SK-N-SH (cell line): Measurements from ENCODE around the gene KLHL40. TPM values are rescaled to one million over a fixed set of nuclear protein-coding genes. Genes with fewer than 3 reads are reported as not detected.

Experiments
- CTCF ChIA-PET: fragments of 300-600, 350-600 bp; formaldehyde crosslinking; extraction: SDS; loops from one replicate; lab custom pipeline; 2021; lab: Yijun Ruan, JAX
- POLR2A ChIA-PET: fragments of 350-600 bp; sonication (Branson Sonifier 250); formaldehyde crosslinking; extraction: SDS; loops from one replicate; lab custom pipeline; 2020; ENCODE audit warnings: antibody characterized with exemption, inconsistent platforms; lab: Yijun Ruan, JAX
- DNase-seq: peaks from one replicate; pipeline ENCODE4 v3.0.0; 2012
- H2AFZ ChIP-seq: fragments of 200-600 bp; sonication (generic); 2 replicates; pipeline ENCODE4 v1.8.1; 2016; ENCODE audit warnings: antibody characterized with exemption, mild to moderate bottlenecking, low read depth
- H3F3A ChIP-seq: fragments of 200-600 bp; sonication (generic); replicated peaks from 2 replicates; pipeline ENCODE3; 2016; ENCODE audit warnings: antibody characterized with exemption, mild to moderate bottlenecking; ENCODE audit not compliant: insufficient read depth
- H3K27ac ChIP-seq, 2 experiments: fragments of 200-500 bp in 1 of 2; fragments of 200-600 bp in 1 of 2; sonication (Bioruptor generic) in 1 of 2; sonication (generic), shearing (Covaris generic) in 1 of 2; 2 replicates each; pipeline versions ENCODE4 v1.5.1 to v1.6.1; 2014 to 2016; ENCODE audit warnings: low read depth in 2 of 2, inconsistent platforms in 1 of 2, low read length in 1 of 2, mild to moderate bottlenecking in 1 of 2, mixed read lengths in 1 of 2
- H3K27me3 ChIP-seq: fragments of 200-600 bp; sonication (generic), shearing (Covaris generic); 2 replicates; pipeline ENCODE4 v1.6.1; 2016; ENCODE audit warnings: mixed run types; ENCODE audit not compliant: insufficient read depth
- H3K36me3 ChIP-seq, 2 experiments: fragments of 200-500 bp in 1 of 2; fragments of 200-600 bp in 1 of 2; sonication (Bioruptor generic) in 1 of 2; sonication (generic) in 1 of 2; replicated peaks in 1 of 2; 2 replicates each; pipeline versions ENCODE3 to v1.5.1; 2014 to 2016; ENCODE audit warnings: low read length in 1 of 2, mild to moderate bottlenecking in 1 of 2; ENCODE audit not compliant: insufficient read depth in 2 of 2, control insufficient read depth in 1 of 2
- H3K4me1 ChIP-seq, 2 experiments: fragments of 200-500 bp in 1 of 2; fragments of 200-600 bp in 1 of 2; sonication (Bioruptor generic) in 1 of 2; sonication (generic), shearing (Covaris generic) in 1 of 2; 2 replicates each; pipeline versions ENCODE4 v1.5.1 to v1.6.1; 2014 to 2016; ENCODE audit warnings: low read depth in 1 of 2, low read length in 1 of 2, mixed run types in 1 of 2; ENCODE audit not compliant: insufficient read depth in 2 of 2, control insufficient read depth in 1 of 2
- H3K4me2 ChIP-seq: fragments of 200-600 bp; sonication (generic), shearing (Covaris generic); 2 replicates; pipeline ENCODE4 v1.6.1; 2017; ENCODE audit warnings: mixed run types
- H3K4me3 ChIP-seq, 2 experiments: fragments of 200-500 bp in 1 of 2; fragments of 200-600 bp in 1 of 2; sonication (Bioruptor generic) in 1 of 2; sonication (generic), shearing (Covaris generic) in 1 of 2; 2 replicates each; pipeline versions ENCODE4 v1.5.1 to v1.8.1; 2014 to 2016; ENCODE audit warnings: low read depth in 2 of 2, inconsistent platforms in 1 of 2, low read length in 1 of 2, mild to moderate bottlenecking in 1 of 2, mixed read lengths in 1 of 2, moderate library complexity in 1 of 2
- H3K79me2 ChIP-seq: fragments of 200-600 bp; sonication (generic); 2 replicates; pipeline ENCODE4 v1.8.1; 2017; ENCODE audit warnings: mild to moderate bottlenecking; ENCODE audit not compliant: insufficient read depth
- H3K9ac ChIP-seq: fragments of 200-600 bp; sonication (generic); 2 replicates; pipeline ENCODE4 v1.6.1; 2017; ENCODE audit warnings: mixed run types
- H3K9me2 ChIP-seq: fragments of 200-600 bp; sonication (generic); 2 replicates; pipeline ENCODE4 v1.6.1; 2017; ENCODE audit warnings: mixed run types
- H3K9me3 ChIP-seq: fragments of 200-600 bp; sonication (generic); 2 replicates; pipeline ENCODE4 v1.6.1; 2017; ENCODE audit warnings: mixed run types, mild to moderate bottlenecking, moderate library complexity
- H4K20me1 ChIP-seq: fragments of 200-600 bp; sonication (generic); 2 replicates; pipeline ENCODE4 v1.6.1; 2017; ENCODE audit warnings: mild to moderate bottlenecking, mixed run types; ENCODE audit not compliant: insufficient read depth
- CHD2 ChIP-seq: fragments of 150-350 bp; IDR thresholded peaks from 2 replicates; pipeline ENCODE4 v1.6.1; 2018; ENCODE audit warnings: low read length; ENCODE audit not compliant: partially characterized antibody
- CTCF ChIP-seq: fragments of 200-600 bp; sonication (generic); IDR thresholded peaks from 2 replicates; pipeline ENCODE4 v1.6.1; 2017; ENCODE audit warnings: antibody characterized with exemption, mild to moderate bottlenecking, moderate library complexity
- FOSL2 ChIP-seq: IDR thresholded peaks from 2 replicates; pipeline ENCODE4 v1.4.0; 2012; ENCODE audit warnings: low read depth, mild to moderate bottlenecking, moderate library complexity, borderline replicate concordance
- GABPA ChIP-seq: IDR thresholded peaks from 2 replicates; pipeline ENCODE4 v1.4.0; 2012; ENCODE audit warnings: low read depth, mild to moderate bottlenecking
- IRF3 ChIP-seq: fragments of 150-350 bp; IDR thresholded peaks from 2 replicates; pipeline ENCODE4 v1.6.1; 2016; ENCODE audit warnings: mild to moderate bottlenecking, low read depth, low read length
- MEF2A ChIP-seq: IDR thresholded peaks from 2 replicates; pipeline ENCODE4 v1.4.0; 2012; ENCODE audit warnings: low read depth, borderline replicate concordance
- MXI1 ChIP-seq: IDR thresholded peaks from 2 replicates; pipeline ENCODE4 v1.6.1; 2012; ENCODE audit warnings: mild to moderate bottlenecking, low read depth, low read length, improper control_type of control experiment
- PBX3 ChIP-seq: IDR thresholded peaks from 2 replicates; pipeline ENCODE4; 2012
- RCOR1 ChIP-seq: fragments of 150-350 bp; IDR thresholded peaks from 2 replicates; pipeline ENCODE4 v1.6.1; 2017; ENCODE audit warnings: antibody characterized with exemption, low read length
- USF1 ChIP-seq: IDR thresholded peaks from 2 replicates; pipeline ENCODE4 v1.4.0; 2012; ENCODE audit warnings: low read depth, borderline replicate concordance
- USF2 ChIP-seq: fragments of 150-350 bp; IDR thresholded peaks from 2 replicates; pipeline ENCODE4 v1.6.1; 2017; ENCODE audit warnings: antibody characterized with exemption, low read length, low read depth, borderline replicate concordance
- YY1 ChIP-seq: IDR thresholded peaks from 2 replicates; pipeline ENCODE4 v1.4.0; 2012; ENCODE audit warnings: low read depth, mild to moderate bottlenecking
- ZBTB33 ChIP-seq: IDR thresholded peaks from 2 replicates; pipeline ENCODE4 v1.4.0; 2012; ENCODE audit warnings: low read depth, borderline replicate concordance
- WGBS: methylation state at CpG from one replicate; pipeline ENCODE4 v1.1.6; 2017; ENCODE audit warnings: low lambda C conversion rate; 5-methylcytosine and 5-hydroxymethylcytosine counted together
- polyA plus RNA-seq, 3 experiments: library from polyadenylated mRNA; depleted of rRNA; stranded (reverse); fragments of >200 nt; gene quantifications; 2 replicates each; pipeline ENCODE4 v1.2.3, GENCODE V29; 2012

The KLHL40 gene
- polyA plus RNA-seq, 1 of the 3 experiments (the other 2 are of a cell fraction), result not detected

- TF ChIP-seq IRF3 (no peak), USF1 (no peak), MXI1 (no peak), USF2 (no peak), MEF2A (no peak)
These were observed 32.0 kb downstream of the KLHL40 start (continued) for GRCh38 chr3:42717306-42717705.

- Histone ChIP-seq H3K9me2 (no peaks in the 10 kb centered on the region), H3K4me1 (no peaks in the 10 kb centered on the region), H3K4me3 (no peak overlapping the region), H3K9ac (no peak overlapping the region), H2AFZ (no peak overlapping the region), H3F3A (no peaks in the 10 kb centered on the region), H3K79me2 (no peaks in the 10 kb centered on the region), H3K4me2 (no peak overlapping the region), H3K27me3 (no peaks in the 10 kb centered on the region), H3K9me3 (no peaks in the 10 kb centered on the region), H3K36me3 (no peaks in the 10 kb centered on the region), H4K20me1 (no peaks in the 10 kb centered on the region), H3K27ac (no peak overlapping the region)
- no peak for DNase-seq
- ChIA-PET POLR2A (no interaction called here), CTCF (no interaction called here)
- TF ChIP-seq CTCF, result no peak
- TF ChIP-seq USF2, result no peak
- 48% methylated on average over 5 of the region's 5 CpGs for WGBS
These were observed 33.0 kb downstream of the KLHL40 start for GRCh38 chr3:42718338-42718737.

GRCh38 chr3:42719002-42719401 is 33.7 kb downstream of the KLHL40 start:
- POLR2A ChIA-PET, result no interaction called here
- Histone ChIP-seq H3K36me3 (no peaks in the 10 kb centered on the region), H3F3A (no peaks in the 10 kb centered on the region), H3K4me2 (no peak overlapping the region), H3K27ac (no peak overlapping the region), H4K20me1 (no peaks in the 10 kb centered on the region), H2AFZ (no peak overlapping the region), H3K4me3 (no peak overlapping the region), H3K9ac (no peak overlapping the region), H3K4me1 (no peaks in the 10 kb centered on the region)
- WGBS, result 58% methylated on average over 6 of the region's 6 CpGs
- no peak for DNase-seq
- TF ChIP-seq RCOR1 (no peak), FOSL2 (no peak), GABPA (no peak), YY1 (no peak), ZBTB33 (no peak), CHD2 (no peak), PBX3 (no peak)
- TF ChIP-seq, all 33 proteins: peak for 0
- Histone ChIP-seq H3K9me2 (no peaks in the 10 kb centered on the region), H3K27me3 (peaks cover under 1% of the 10 kb centered on the region; the same call in 1 of the 2 replicates), H3K79me2 (no peaks in the 10 kb centered on the region), H3K9me3 (no peaks in the 10 kb centered on the region)
- CTCF ChIA-PET, result interaction anchor here (1.0 to 1.2 kb wide), 3 partner anchors 10 to 26 kb away, joined by 3 read pairs; no protein-coding TSS in a partner anchor
